ENCODE results near the gene CRAMP1. TPM values are rescaled to one million over a fixed set of nuclear protein-coding genes. Genes with fewer than 3 reads are reported as not detected.

CRAMP1 gene
- total and polyA plus RNA-seq, 2 experiments from 2014 or later: 2.2 to 6.3 TPM

- no peak for DNase-seq
- Histone ChIP-seq H3F3A (ENCODE audit: insufficient read depth) (no peaks in the 10 kb centered on the region), H3K4me1 (ENCODE audit: insufficient read depth) (no peaks in the 10 kb centered on the region), H2AFZ (no peak overlapping the region), H3K79me2 (ENCODE audit: insufficient read depth) (no peaks in the 10 kb centered on the region), H3K9me2 (ENCODE audit: insufficient read depth) (no peaks in the 10 kb centered on the region), H3K9me3 (ENCODE audit: low read depth) (no peaks in the 10 kb centered on the region), H3K9ac (no peak overlapping the region), H4K20me1 (ENCODE audit: insufficient read depth) (no peaks in the 10 kb centered on the region), H3K36me3 (ENCODE audit: low read depth) (peaks cover 21% of the 10 kb centered on the region; the same call in 1 of the 2 replicates), H3K27me3 (replicated peaks; ENCODE audit: insufficient read depth) (no peaks in the 10 kb centered on the region), H3K27ac (no peak overlapping the region), H3K4me3 (no peak overlapping the region), H3K4me2 (ENCODE audit: unreplicated experiment) (no peak overlapping the region)
- 96 to 97% methylated on average over 22 to 23 of the region's 23 CpGs for WGBS, 2 experiments (ENCODE audit: low coverage in 1 of 2, low lambda C conversion rate in 2 of 2, missing lambda C conversion rate in 2 of 2)
- TF ChIP-seq EZH2phosphoT487 (IDR thresholded peaks at IDR 0.05; ENCODE audit: insufficient read depth, low read depth) (no peak), EZH2 (IDR thresholded peaks at IDR 0.05; ENCODE audit: insufficient read depth, poor library complexity, severe bottlenecking) (no peak)
- in situ Hi-C loops (cut with MboI): no loop called here
Measured at GRCh38 chr16:1668612-1669319, 56.6 kb downstream of the CRAMP1 start.

- 93 to 95% methylated on average over 7 of the region's 7 CpGs for WGBS, 2 experiments (ENCODE audit: low coverage in 1 of 2, low lambda C conversion rate in 2 of 2, missing lambda C conversion rate in 2 of 2)
- in situ Hi-C loops (cut with MboI): no loop called here
Measured at GRCh38 chr16:1669698-1670097, 57.5 kb downstream of the CRAMP1 start.

GRCh38 chr16:1670371-1670770, 58.2 kb downstream of the CRAMP1 start:
- Histone ChIP-seq H3K27ac (no peak overlapping the region), H4K20me1 (ENCODE audit: insufficient read depth) (no peaks in the 10 kb centered on the region), H3K4me2 (ENCODE audit: unreplicated experiment) (no peak overlapping the region), H3K4me3 (no peak overlapping the region), H3K9ac (no peak overlapping the region), H3K36me3 (ENCODE audit: low read depth) (peaks cover 17% of the 10 kb centered on the region; the same call in 1 of the 2 replicates), H3K27me3 (replicated peaks; ENCODE audit: insufficient read depth) (no peaks in the 10 kb centered on the region), H3K9me3 (ENCODE audit: low read depth) (no peaks in the 10 kb centered on the region), H2AFZ (no peak overlapping the region), H3K79me2 (ENCODE audit: insufficient read depth) (no peaks in the 10 kb centered on the region), H3K9me2 (ENCODE audit: insufficient read depth) (no peaks in the 10 kb centered on the region), H3F3A (ENCODE audit: insufficient read depth) (no peaks in the 10 kb centered on the region), H3K4me1 (ENCODE audit: insufficient read depth) (peaks cover 7% of the 10 kb centered on the region)
- no peak for DNase-seq
- in situ Hi-C loops (cut with MboI): no loop called here
- WGBS, 2 experiments (ENCODE audit: low coverage in 1 of 2, low lambda C conversion rate in 2 of 2, missing lambda C conversion rate in 2 of 2): 85 to 93% methylated on average over 9 to 19 of the region's 19 CpGs
- no peak for TF ChIP-seq EZH2phosphoT487 (IDR thresholded peaks at IDR 0.05; ENCODE audit: insufficient read depth, low read depth)
- no peak for TF ChIP-seq EZH2 (IDR thresholded peaks at IDR 0.05; ENCODE audit: insufficient read depth, poor library complexity, severe bottlenecking)

More at GRCh38 chr16:1669698-1670097, 57.5 kb downstream of the CRAMP1 start:
- no peak overlapping the region for H3K4me2 ChIP-seq (ENCODE audit: unreplicated experiment)
- no peaks in the 10 kb centered on the region for H3K79me2 ChIP-seq (ENCODE audit: insufficient read depth)
- no peaks in the 10 kb centered on the region for H4K20me1 ChIP-seq (ENCODE audit: insufficient read depth)
- no peak for DNase-seq
- H3F3A ChIP-seq (ENCODE audit: insufficient read depth): no peaks in the 10 kb centered on the region
- no peaks in the 10 kb centered on the region for H3K27me3 ChIP-seq (replicated peaks; ENCODE audit: insufficient read depth)
- peaks cover 3% of the 10 kb centered on the region for H3K4me1 ChIP-seq (ENCODE audit: insufficient read depth)
- no peak overlapping the region for H3K27ac ChIP-seq
- no peaks in the 10 kb centered on the region for H3K9me3 ChIP-seq (ENCODE audit: low read depth)
- TF ChIP-seq EZH2 (IDR thresholded peaks at IDR 0.05; ENCODE audit: insufficient read depth, poor library complexity, severe bottlenecking): no peak
- no peak for TF ChIP-seq EZH2phosphoT487 (IDR thresholded peaks at IDR 0.05; ENCODE audit: insufficient read depth, low read depth)
- H3K4me3 ChIP-seq: no peak overlapping the region
- no peak overlapping the region for H3K9ac ChIP-seq
- H3K36me3 ChIP-seq (ENCODE audit: low read depth): peaks cover 16% of the 10 kb centered on the region; the same call in 1 of the 2 replicates
- no peaks in the 10 kb centered on the region for H3K9me2 ChIP-seq (ENCODE audit: insufficient read depth)
- H2AFZ ChIP-seq: no peak overlapping the region

GRCh38 chr16:1670866-1671265, 58.7 kb downstream of the CRAMP1 start:
- WGBS, 2 experiments (ENCODE audit: low coverage in 1 of 2, low lambda C conversion rate in 2 of 2, missing lambda C conversion rate in 2 of 2): 99 to 100% methylated on average over 7 of the region's 7 CpGs

More at GRCh38 chr16:1670866-1671265, 58.7 kb downstream of the CRAMP1 start:
- H3K9ac ChIP-seq: no peak overlapping the region
- no peaks in the 10 kb centered on the region for H3K9me2 ChIP-seq (ENCODE audit: insufficient read depth)
- no peaks in the 10 kb centered on the region for H3K27me3 ChIP-seq (replicated peaks; ENCODE audit: insufficient read depth)
- H3K9me3 ChIP-seq (ENCODE audit: low read depth): no peaks in the 10 kb centered on the region
- H4K20me1 ChIP-seq (ENCODE audit: insufficient read depth): no peaks in the 10 kb centered on the region
- H3K36me3 ChIP-seq (ENCODE audit: low read depth): peaks cover 22% of the 10 kb centered on the region; the same call in 1 of the 2 replicates
- no peak overlapping the region for H3K4me3 ChIP-seq
- in situ Hi-C loops (cut with MboI): no loop called here
- H3K4me2 ChIP-seq (ENCODE audit: unreplicated experiment): no peak overlapping the region
- no peak overlapping the region for H3K27ac ChIP-seq
- no peak for TF ChIP-seq EZH2 (IDR thresholded peaks at IDR 0.05; ENCODE audit: insufficient read depth, poor library complexity, severe bottlenecking)
- no peak overlapping the region for H2AFZ ChIP-seq
- H3K79me2 ChIP-seq (ENCODE audit: insufficient read depth): no peaks in the 10 kb centered on the region
- H3K4me1 ChIP-seq (ENCODE audit: insufficient read depth): peaks cover 7% of the 10 kb centered on the region
- DNase-seq: no peak
- no peaks in the 10 kb centered on the region for H3F3A ChIP-seq (ENCODE audit: insufficient read depth)

All from GM23248 (cell line).